Tibial nerve (tissue), 4 donors: Measurements from ENCODE around the gene ADAMTS4. TPM values are rescaled to one million over a fixed set of nuclear protein-coding genes. Genes with fewer than 3 reads are reported as not detected.
A peak's percentile ranks its signal among the peaks of the same experiment; 100 is the strongest.

Experiments used
- DNase-seq, 2 donors: peaks; one replicate each; pipeline ENCODE4 v3.0.0-alpha.2; 2019; ENCODE audit warnings: low spot score in 2 of 2
- H3K27ac ChIP-seq, 4 donors: fragments of 200-600 bp; sonication (generic) in 3 of 4; one replicate each; pipeline ENCODE4 v1.5.1; 2017 to 2019; ENCODE audit warnings: mild to moderate bottlenecking in 1 of 4
- H3K27me3 ChIP-seq, 2 donors: fragments of 200-600 bp; sonication (generic) in 1 of 2; one replicate each; pipeline versions ENCODE4 v1.5.1 to v1.6.0; 2017 to 2019
- H3K36me3 ChIP-seq, 3 donors: fragments of 200-600 bp; sonication (generic); one replicate each; pipeline ENCODE4 v1.5.1; 2018 to 2019
- H3K4me1 ChIP-seq, 4 donors: fragments of 200-600 bp; sonication (generic) in 3 of 4; one replicate each; pipeline ENCODE4 v1.5.1; 2017 to 2019
- H3K4me3 ChIP-seq, 4 donors: fragments of 200-600 bp; sonication (generic) in 3 of 4; one replicate each; pipeline ENCODE4 v1.5.1; 2017 to 2019; ENCODE audit warnings: mild to moderate bottlenecking in 1 of 4, moderate library complexity in 1 of 4
- H3K9me3 ChIP-seq, 4 donors: fragments of 200-600 bp; sonication (generic) in 3 of 4; one replicate each; pipeline ENCODE4 v1.5.1; 2017 to 2019
- EP300 ChIP-seq, 2 donors: sonication (generic); formaldehyde crosslinking; IDR thresholded peaks; one replicate each; pipeline ENCODE4 v1.6.1; 2017; ENCODE audit warnings: antibody characterized with exemption in 2 of 2, mild to moderate bottlenecking in 1 of 2
- POLR2A ChIP-seq, 2 donors: fragments of 450-650 bp; IDR thresholded peaks; one replicate each; pipeline ENCODE4 v1.6.1; 2017; ENCODE audit warnings: antibody characterized with exemption in 2 of 2, mild to moderate bottlenecking in 2 of 2, moderate library complexity in 2 of 2
- WGBS, 2 donors: methylation state at CpG; one replicate each; pipeline ENCODE4 v1.1.5; 2018; 5-methylcytosine and 5-hydroxymethylcytosine counted together
- total RNA-seq, 4 donors: library from RNA; depleted of rRNA; stranded (reverse); fragments of >200 nt; gene quantifications; one replicate each; pipeline ENCODE4 v1.1.0, GENCODE V29; 2016
- TF ChIP-seq, protein P1 (sequence below), 5 experiments: fragments of 200-600 bp in 3 of 5; fragments of 450-650 bp in 2 of 5; sonication (generic) in 3 of 5; IDR thresholded peaks; one replicate each; pipeline ENCODE4 v1.5.1; 2016 to 2019; ENCODE audit warnings: antibody characterized with exemption in 5 of 5, mild to moderate bottlenecking in 3 of 5, moderate library complexity in 2 of 5

The ADAMTS4 gene
- total RNA-seq, 4 donors from 2014 or later = 9.0 to 54.9 (median 19.5) TPM

- DNase-seq = no peak
- 77 to 83% methylated on average over 3 of the region's 3 CpGs for WGBS, 2 donors
- Histone ChIP-seq H3K4me3 (no peak overlapping the region), H3K36me3 (no peaks in the 10 kb centered on the region), H3K27ac (no peak overlapping the region), H3K4me1 (no peaks in the 10 kb centered on the region), H3K9me3 (no peaks in the 10 kb centered on the region), H3K27me3 (no peaks in the 10 kb centered on the region)
- TF ChIP-seq, protein P1, sequence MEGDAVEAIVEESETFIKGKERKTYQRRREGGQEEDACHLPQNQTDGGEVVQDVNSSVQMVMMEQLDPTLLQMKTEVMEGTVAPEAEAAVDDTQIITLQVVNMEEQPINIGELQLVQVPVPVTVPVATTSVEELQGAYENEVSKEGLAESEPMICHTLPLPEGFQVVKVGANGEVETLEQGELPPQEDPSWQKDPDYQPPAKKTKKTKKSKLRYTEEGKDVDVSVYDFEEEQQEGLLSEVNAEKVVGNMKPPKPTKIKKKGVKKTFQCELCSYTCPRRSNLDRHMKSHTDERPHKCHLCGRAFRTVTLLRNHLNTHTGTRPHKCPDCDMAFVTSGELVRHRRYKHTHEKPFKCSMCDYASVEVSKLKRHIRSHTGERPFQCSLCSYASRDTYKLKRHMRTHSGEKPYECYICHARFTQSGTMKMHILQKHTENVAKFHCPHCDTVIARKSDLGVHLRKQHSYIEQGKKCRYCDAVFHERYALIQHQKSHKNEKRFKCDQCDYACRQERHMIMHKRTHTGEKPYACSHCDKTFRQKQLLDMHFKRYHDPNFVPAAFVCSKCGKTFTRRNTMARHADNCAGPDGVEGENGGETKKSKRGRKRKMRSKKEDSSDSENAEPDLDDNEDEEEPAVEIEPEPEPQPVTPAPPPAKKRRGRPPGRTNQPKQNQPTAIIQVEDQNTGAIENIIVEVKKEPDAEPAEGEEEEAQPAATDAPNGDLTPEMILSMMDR (IDR thresholded peaks at IDR 0.05) = no peak
- TF ChIP-seq EP300 (IDR thresholded peaks at IDR 0.05) (no peak), POLR2A (IDR thresholded peaks at IDR 0.05) (no peak)
Measured at GRCh38 chr1:161145832-161146231, 53.0 kb downstream of the ADAMTS4 start.

DNA sequence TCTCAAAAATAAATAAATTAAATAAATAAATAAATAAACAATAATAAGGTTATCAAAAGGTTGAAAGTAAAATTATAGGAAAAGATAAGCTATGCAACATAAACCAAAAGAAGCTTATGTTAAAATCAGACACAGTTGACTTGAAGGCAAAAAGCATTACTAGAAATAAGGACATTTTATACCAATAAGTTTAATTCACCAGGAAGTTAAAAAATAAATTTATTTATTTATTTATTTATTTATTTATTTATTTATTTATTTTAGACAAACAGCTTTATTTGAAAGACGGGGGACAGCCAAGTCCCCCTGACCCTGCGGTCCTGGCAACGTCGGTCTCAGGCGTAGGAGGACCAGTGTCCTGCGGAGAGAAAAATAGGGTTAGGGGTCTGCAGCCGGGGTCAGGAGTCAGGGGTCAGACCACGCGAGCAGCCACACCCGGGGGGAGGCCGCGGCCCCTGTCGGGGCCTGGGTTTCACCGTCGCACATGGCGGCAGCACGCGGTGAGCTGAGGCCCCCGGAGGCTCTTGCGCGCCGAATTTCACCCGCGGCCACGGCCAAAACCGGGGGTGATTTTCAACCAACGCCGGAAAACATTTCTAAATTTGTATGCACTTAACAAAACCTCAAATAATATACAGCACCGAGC lies 58.0 kb downstream of the ADAMTS4 start:
- DNase-seq = no peak
- no peaks in the 10 kb centered on the region for H3K9me3 ChIP-seq
- 89 to 93% methylated on average over 29 of the region's 29 CpGs for WGBS, 2 donors
- no peak overlapping the region for H3K4me3 ChIP-seq
- peaks cover 0 to 10% (median 0%) of the 10 kb centered on the region in 4 donors for H3K4me1 ChIP-seq
- no peaks in the 10 kb centered on the region for H3K36me3 ChIP-seq
- no peak overlapping the region for H3K27ac ChIP-seq
- TF ChIP-seq, protein P1 (IDR thresholded peaks at IDR 0.05) = no peak
- TF ChIP-seq EP300 (IDR thresholded peaks at IDR 0.05) = no peak
- TF ChIP-seq POLR2A (IDR thresholded peaks at IDR 0.05) = no peak
- no peaks in the 10 kb centered on the region for H3K27me3 ChIP-seq

DNA sequence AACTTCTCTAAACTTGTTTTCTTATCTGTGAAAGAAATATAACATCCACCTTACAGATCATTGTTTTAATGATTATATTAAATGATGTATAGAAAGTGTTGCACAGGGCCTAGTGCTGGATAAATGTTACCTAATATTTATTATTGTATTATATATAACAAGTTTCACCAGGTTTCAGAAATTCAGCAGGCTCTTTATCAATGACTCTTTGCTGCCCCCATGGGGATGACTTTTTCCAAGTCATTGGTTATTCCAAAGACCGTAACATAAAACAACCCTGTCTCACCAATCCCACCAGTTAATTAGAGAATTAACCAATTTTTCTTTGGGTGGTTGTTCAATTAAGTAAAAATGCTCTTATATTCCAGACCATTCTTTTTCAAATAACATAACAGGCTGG lies 59.1 kb downstream of the ADAMTS4 start:
- peaks cover 0 to 11% (median 0%) of the 10 kb centered on the region in 4 donors for H3K4me1 ChIP-seq
- no peaks in the 10 kb centered on the region for H3K9me3 ChIP-seq
- no peaks in the 10 kb centered on the region for H3K36me3 ChIP-seq
- TF ChIP-seq EP300 (IDR thresholded peaks at IDR 0.05) (no peak), POLR2A (IDR thresholded peaks at IDR 0.05) (no peak)
- TF ChIP-seq, protein P1 (IDR thresholded peaks at IDR 0.05) = peak; percentile 14 to 39 (median 32)
- peak in 1 of 2 donors; percentile 72 for DNase-seq
- 15% methylated on average over 1 of the region's 1 CpG for WGBS, 2 donors
- H3K27me3 ChIP-seq = no peaks in the 10 kb centered on the region
- H3K27ac ChIP-seq = no peak overlapping the region
- H3K4me3 ChIP-seq = no peak overlapping the region

- WGBS, 2 donors = 76 to 85% methylated on average over 1 of the region's 1 CpG
- Histone ChIP-seq H3K27ac (peak overlapping the region in 1 of 4 donors; percentile 2), H3K36me3 (no peaks in the 10 kb centered on the region), H3K9me3 (no peaks in the 10 kb centered on the region), H3K27me3 (no peaks in the 10 kb centered on the region), H3K4me3 (no peak overlapping the region), H3K4me1 (peaks cover 0 to 25% (median 7%) of the 10 kb centered on the region in 4 donors)
- DNase-seq = no peak
- TF ChIP-seq, protein P1 (IDR thresholded peaks at IDR 0.05) = no peak
- TF ChIP-seq POLR2A (IDR thresholded peaks at IDR 0.05) (no peak), EP300 (IDR thresholded peaks at IDR 0.05) (no peak)
Measured at GRCh38 chr1:161138431-161138830, 60.4 kb downstream of the ADAMTS4 start.

DNA sequence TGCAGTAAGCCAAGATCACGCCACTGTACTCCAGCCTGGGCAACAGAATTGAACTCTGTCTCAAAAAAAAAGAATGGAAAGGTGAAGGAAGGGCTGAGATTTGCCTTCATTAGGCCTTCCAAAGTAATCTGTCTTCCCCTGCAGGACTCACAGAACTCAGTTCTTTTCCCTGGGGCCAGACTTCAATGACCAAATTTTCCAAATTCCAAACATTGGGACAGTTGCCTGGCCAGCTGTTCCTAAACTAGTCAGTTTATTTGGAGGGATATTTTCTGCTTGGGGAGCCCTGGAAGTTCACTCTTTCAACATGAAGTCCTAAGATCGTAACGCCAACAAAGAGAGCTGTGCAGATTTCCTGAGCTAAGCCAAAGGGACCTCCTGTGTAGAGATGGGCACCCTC lies 61.0 kb downstream of the ADAMTS4 start:
- WGBS, 2 donors = 81 to 82% methylated on average over 3 of the region's 3 CpGs

More for the DNA sequence above, 61.0 kb downstream of the ADAMTS4 start:
- Histone ChIP-seq H3K9me3 (no peaks in the 10 kb centered on the region), H3K4me3 (no peak overlapping the region), H3K4me1 (peaks cover 0 to 26% (median 9%) of the 10 kb centered on the region in 4 donors), H3K36me3 (no peaks in the 10 kb centered on the region), H3K27ac (no peak overlapping the region), H3K27me3 (no peaks in the 10 kb centered on the region)
- TF ChIP-seq EP300 (IDR thresholded peaks at IDR 0.05) (no peak), POLR2A (IDR thresholded peaks at IDR 0.05) (no peak)
- TF ChIP-seq, protein P1 (IDR thresholded peaks at IDR 0.05) = no peak
- no peak for DNase-seq
